Measurements from ENCODE around the gene AHDC1. TPM values are rescaled to one million over a fixed set of nuclear protein-coding genes. Genes with fewer than 3 reads are reported as not detected.

Gene AHDC1
- total and polyA plus RNA-seq, 2 of the 13 experiments (the other 11 are each of a cell fraction or from before 2014, with no cell fraction given): 1.0 to 2.7 TPM

DNA sequence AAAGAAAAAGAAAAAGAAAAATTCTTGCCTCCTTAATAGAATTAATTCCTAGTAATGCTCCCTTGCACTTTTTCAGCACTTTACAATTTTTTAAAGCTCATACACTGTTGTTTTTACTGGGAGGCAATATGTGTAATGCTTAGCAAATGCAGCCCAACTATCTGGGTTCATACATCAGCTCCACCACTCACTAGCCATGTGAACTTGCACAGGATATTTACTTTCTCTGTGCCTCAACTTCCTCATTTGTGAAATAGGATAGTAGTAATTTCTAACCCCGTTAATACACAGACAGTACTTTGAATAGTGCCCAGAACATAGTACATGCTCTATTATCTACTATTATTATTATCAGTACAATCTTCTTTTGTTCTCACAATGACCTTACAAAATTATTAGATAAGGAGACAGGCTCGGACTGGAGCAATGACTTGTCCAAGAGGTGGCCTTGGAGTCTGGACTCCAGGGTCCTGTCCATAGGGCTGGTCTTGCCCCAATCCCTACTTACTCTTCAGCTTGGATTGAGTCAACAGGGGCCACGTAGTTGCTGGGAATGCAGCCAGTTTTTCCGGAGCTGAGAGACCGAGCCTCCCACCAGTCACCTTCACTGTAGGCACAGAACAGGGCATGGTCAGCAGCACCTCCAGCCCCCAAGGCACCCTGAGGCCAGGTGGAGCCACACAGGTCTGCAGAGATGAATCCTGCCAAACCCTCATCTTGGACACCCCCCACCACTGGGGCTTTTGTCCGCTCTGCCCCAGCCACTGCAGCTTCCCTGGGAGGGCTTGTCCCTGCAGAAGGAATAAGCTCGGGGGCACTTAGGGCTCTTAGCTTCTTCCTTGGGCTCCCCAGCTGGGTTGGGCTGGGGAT, 17.3 kb upstream of the AHDC1 start (continued):
- TF ChIP-seq, protein P1, sequence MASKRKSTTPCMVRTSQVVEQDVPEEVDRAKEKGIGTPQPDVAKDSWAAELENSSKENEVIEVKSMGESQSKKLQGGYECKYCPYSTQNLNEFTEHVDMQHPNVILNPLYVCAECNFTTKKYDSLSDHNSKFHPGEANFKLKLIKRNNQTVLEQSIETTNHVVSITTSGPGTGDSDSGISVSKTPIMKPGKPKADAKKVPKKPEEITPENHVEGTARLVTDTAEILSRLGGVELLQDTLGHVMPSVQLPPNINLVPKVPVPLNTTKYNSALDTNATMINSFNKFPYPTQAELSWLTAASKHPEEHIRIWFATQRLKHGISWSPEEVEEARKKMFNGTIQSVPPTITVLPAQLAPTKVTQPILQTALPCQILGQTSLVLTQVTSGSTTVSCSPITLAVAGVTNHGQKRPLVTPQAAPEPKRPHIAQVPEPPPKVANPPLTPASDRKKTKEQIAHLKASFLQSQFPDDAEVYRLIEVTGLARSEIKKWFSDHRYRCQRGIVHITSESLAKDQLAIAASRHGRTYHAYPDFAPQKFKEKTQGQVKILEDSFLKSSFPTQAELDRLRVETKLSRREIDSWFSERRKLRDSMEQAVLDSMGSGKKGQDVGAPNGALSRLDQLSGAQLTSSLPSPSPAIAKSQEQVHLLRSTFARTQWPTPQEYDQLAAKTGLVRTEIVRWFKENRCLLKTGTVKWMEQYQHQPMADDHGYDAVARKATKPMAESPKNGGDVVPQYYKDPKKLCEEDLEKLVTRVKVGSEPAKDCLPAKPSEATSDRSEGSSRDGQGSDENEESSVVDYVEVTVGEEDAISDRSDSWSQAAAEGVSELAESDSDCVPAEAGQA (IDR thresholded peaks at IDR 0.05; ENCODE audit: low read depth): no peak
- TF ChIP-seq, protein P1 (CRISPR knock-in tag; IDR thresholded peaks at IDR 0.05; ENCODE audit: borderline replicate concordance): no peak
- TF ChIP-seq KMT2A (CRISPR knock-in tag; IDR thresholded peaks at IDR 0.05) (no peak), ZNF543 (CRISPR knock-in tag; IDR thresholded peaks at IDR 0.05) (0 out of 2 replicates have a peak, but pooled peaks have one; percentile 23), XBP1 (CRISPR knock-in tag; IDR thresholded peaks at IDR 0.05) (no peak), SMAD1 (CRISPR knock-in tag; IDR thresholded peaks at IDR 0.05; ENCODE audit: borderline replicate concordance, low read depth) (no peak), FOSL2 (CRISPR knock-in tag; IDR thresholded peaks at IDR 0.05) (peak; percentile 54; the same call in 1 of the 2 replicates), HNF4G (IDR thresholded peaks at IDR 0.05; ENCODE audit: borderline replicate concordance, low read depth, low read length) (peak; percentile 70), HNF4G (CRISPR knock-in tag; IDR thresholded peaks at IDR 0.05; ENCODE audit: borderline replicate concordance, low read depth) (no peak), DPF2 (CRISPR knock-in tag; IDR thresholded peaks at IDR 0.05; ENCODE audit: borderline replicate concordance, low read depth) (0 out of 2 replicates have a peak, but pooled peaks have one; percentile 10), MLLT10 (CRISPR knock-in tag; IDR thresholded peaks at IDR 0.05) (no peak), SNRNP70 (IDR thresholded peaks at IDR 0.05; ENCODE audit: low read depth, low read length) (no peak)
- TF ChIP-seq, protein P2, sequence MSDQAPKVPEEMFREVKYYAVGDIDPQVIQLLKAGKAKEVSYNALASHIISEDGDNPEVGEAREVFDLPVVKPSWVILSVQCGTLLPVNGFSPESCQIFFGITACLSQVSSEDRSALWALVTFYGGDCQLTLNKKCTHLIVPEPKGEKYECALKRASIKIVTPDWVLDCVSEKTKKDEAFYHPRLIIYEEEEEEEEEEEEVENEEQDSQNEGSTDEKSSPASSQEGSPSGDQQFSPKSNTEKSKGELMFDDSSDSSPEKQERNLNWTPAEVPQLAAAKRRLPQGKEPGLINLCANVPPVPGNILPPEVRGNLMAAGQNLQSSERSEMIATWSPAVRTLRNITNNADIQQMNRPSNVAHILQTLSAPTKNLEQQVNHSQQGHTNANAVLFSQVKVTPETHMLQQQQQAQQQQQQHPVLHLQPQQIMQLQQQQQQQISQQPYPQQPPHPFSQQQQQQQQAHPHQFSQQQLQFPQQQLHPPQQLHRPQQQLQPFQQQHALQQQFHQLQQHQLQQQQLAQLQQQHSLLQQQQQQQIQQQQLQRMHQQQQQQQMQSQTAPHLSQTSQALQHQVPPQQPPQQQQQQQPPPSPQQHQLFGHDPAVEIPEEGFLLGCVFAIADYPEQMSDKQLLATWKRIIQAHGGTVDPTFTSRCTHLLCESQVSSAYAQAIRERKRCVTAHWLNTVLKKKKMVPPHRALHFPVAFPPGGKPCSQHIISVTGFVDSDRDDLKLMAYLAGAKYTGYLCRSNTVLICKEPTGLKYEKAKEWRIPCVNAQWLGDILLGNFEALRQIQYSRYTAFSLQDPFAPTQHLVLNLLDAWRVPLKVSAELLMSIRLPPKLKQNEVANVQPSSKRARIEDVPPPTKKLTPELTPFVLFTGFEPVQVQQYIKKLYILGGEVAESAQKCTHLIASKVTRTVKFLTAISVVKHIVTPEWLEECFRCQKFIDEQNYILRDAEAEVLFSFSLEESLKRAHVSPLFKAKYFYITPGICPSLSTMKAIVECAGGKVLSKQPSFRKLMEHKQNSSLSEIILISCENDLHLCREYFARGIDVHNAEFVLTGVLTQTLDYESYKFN (CRISPR knock-in tag; conservative IDR thresholded peaks at IDR 0.05): peak; percentile 50
- TF ChIP-seq, protein P3, sequence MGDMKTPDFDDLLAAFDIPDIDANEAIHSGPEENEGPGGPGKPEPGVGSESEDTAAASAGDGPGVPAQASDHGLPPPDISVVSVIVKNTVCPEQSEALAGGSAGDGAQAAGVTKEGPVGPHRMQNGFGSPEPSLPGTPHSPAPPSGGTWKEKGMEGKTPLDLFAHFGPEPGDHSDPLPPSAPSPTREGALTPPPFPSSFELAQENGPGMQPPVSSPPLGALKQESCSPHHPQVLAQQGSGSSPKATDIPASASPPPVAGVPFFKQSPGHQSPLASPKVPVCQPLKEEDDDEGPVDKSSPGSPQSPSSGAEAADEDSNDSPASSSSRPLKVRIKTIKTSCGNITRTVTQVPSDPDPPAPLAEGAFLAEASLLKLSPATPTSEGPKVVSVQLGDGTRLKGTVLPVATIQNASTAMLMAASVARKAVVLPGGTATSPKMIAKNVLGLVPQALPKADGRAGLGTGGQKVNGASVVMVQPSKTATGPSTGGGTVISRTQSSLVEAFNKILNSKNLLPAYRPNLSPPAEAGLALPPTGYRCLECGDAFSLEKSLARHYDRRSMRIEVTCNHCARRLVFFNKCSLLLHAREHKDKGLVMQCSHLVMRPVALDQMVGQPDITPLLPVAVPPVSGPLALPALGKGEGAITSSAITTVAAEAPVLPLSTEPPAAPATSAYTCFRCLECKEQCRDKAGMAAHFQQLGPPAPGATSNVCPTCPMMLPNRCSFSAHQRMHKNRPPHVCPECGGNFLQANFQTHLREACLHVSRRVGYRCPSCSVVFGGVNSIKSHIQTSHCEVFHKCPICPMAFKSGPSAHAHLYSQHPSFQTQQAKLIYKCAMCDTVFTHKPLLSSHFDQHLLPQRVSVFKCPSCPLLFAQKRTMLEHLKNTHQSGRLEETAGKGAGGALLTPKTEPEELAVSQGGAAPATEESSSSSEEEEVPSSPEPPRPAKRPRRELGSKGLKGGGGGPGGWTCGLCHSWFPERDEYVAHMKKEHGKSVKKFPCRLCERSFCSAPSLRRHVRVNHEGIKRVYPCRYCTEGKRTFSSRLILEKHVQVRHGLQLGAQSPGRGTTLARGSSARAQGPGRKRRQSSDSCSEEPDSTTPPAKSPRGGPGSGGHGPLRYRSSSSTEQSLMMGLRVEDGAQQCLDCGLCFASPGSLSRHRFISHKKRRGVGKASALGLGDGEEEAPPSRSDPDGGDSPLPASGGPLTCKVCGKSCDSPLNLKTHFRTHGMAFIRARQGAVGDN (CRISPR knock-in tag; IDR thresholded peaks at IDR 0.05): peak; percentile 43

Measured in HepG2 (cell line).